Measurements from ENCODE around the gene TXNL4B.

GRCh38 chr16:72109300-72109699 lies 15.9 kb upstream of the TXNL4B start:
- TF ChIP-seq CTCF (IDR thresholded peaks at IDR 0.05) (no peak), EP300 (IDR thresholded peaks at IDR 0.05) (no peak)
